ENCODE data around the gene PDE4D.

DNA sequence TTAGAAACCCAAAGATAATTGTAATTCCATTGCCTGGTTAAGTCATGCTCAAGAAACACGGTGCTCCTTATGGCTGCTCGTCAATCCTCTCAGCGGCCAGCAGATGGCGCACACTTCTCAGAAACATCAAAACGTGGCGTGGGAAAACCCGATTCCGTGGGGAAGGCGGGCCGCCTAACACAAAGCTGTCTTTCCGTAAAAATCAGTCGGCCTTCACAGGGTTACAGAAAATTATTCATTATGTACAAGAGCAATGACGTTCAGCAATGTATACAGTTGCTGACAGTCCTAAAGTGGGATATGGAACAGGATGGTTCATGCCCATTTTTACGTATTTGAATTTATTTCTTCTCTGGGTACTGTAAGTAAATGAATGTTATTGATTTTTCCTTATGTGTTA is 83.5 kb downstream of the PDE4D start:
- TF ChIP-seq, protein P1, sequence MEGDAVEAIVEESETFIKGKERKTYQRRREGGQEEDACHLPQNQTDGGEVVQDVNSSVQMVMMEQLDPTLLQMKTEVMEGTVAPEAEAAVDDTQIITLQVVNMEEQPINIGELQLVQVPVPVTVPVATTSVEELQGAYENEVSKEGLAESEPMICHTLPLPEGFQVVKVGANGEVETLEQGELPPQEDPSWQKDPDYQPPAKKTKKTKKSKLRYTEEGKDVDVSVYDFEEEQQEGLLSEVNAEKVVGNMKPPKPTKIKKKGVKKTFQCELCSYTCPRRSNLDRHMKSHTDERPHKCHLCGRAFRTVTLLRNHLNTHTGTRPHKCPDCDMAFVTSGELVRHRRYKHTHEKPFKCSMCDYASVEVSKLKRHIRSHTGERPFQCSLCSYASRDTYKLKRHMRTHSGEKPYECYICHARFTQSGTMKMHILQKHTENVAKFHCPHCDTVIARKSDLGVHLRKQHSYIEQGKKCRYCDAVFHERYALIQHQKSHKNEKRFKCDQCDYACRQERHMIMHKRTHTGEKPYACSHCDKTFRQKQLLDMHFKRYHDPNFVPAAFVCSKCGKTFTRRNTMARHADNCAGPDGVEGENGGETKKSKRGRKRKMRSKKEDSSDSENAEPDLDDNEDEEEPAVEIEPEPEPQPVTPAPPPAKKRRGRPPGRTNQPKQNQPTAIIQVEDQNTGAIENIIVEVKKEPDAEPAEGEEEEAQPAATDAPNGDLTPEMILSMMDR (conservative IDR thresholded peaks at IDR 0.05 in 1 of 2, IDR thresholded peaks at IDR 0.05 in 1 of 2; ENCODE audit: extremely low read depth in 1 of 2, insufficient read depth in 1 of 2, low read depth in 1 of 2, low read length in 2 of 2): peak; percentile 87 to 88
- no peak for TF ChIP-seq EZH2 (IDR thresholded peaks at IDR 0.05; ENCODE audit: borderline replicate concordance, low read length)
